ENCODE measurements around the gene PABPC1L.
A peak's percentile ranks its signal among the peaks of the same experiment; 100 is the strongest.

The PABPC1L gene

DNA sequence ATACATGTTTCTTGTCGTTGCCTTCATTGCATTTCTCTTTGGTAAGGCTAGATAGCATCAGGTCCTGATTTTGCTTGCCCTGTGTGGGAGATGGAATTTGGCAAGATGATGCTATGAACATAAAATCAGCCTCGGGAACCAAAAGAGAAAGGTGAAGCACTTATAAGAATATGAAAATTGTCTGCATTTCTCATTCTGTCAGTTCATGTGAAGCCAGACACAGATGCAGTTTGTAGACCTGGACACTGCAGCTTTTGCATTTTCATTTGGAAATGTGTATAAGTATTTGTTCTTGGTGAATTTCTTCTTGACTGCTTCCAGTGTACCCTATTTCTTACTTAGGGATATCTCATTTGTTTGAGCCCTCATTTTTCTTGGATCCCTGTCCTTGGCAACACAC is 23.0 kb upstream of the PABPC1L start:
- Mint-ChIP-seq H3K27ac (peak overlapping the region; percentile 94), H3K27me3 (no peaks in the 10 kb centered on the region), H3K4me1 (peaks cover 60% of the 10 kb centered on the region), H3K9me3 (no peaks in the 10 kb centered on the region), H3K4me3 (peak overlapping the region; percentile 95), H3K36me3 (peaks cover 49% of the 10 kb centered on the region)
- DNase-seq: no peak
- CTCF ChIA-PET: no interaction called here

DNA sequence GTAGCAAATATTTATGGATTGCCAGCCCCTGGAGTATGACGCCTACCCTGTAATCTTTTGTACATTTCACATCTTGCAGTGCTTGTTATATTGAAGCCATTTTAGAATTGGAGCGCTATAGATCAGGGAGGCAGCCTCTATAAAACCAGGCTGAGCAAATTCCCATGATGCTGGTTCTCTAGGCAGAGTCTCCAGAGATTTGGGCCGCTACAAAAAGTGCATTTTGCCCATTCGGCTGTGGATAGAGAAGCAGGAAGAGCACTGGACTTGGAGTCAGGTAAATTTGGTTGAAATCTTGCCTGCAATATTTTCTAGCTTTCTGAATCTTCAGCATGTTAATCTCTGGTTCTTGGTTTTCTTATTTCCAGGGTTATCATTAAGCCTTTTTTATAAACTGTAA is 22.4 kb upstream of the PABPC1L start:
- no peaks in the 10 kb centered on the region for H3K27me3 Mint-ChIP-seq
- H3K36me3 Mint-ChIP-seq: peaks cover 56% of the 10 kb centered on the region
- peak overlapping the region; percentile 95 for H3K4me3 Mint-ChIP-seq
- CTCF ChIA-PET: interaction anchor here (0.6 to 1.4 kb wide), 3 partner anchors 9 to 142 kb away, joined by 3 to 4 read pairs (median 4); no protein-coding TSS in a partner anchor
- peak overlapping the region; percentile 94 for H3K27ac Mint-ChIP-seq
- H3K4me1 Mint-ChIP-seq: peaks cover 66% of the 10 kb centered on the region
- no peak for DNase-seq
- H3K9me3 Mint-ChIP-seq: no peaks in the 10 kb centered on the region

DNA sequence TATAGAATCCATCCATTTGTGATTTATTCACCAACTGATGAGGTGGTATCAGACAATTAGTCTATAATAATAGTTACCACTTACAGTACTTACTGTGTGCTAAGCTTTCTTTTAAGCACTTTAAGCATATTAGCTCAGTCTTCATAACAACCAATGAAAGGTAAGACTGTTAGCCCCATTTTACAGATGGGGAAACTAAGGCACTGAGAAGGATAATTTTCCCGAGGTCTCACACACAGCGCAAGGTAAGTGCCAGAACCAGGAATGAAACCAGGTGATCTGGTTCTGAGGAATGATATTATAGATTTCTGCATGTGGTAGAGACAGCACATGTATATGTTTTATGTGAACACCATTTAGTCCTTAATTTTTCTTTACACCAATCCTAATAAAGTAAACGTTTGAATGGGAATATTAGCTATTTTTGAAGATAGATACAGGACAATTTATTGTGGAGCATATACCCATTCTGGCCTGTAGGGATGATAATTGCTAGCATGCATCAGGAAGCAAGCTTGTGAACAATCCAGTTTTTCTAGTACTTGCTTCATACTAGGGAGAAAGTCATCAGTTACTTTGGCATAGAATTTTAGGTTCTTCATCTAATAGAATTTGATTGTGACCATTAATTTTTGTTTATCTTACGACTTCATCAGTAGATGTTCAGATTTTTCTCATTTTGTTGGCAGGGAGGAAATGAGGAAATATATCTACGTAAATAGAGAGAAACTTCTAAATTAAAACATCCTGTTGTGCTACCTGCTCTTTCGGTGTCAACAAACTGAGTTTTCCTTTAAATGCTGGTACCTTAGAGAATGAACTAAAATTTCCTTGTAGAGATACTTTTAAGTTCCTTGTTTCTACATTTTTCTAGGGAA is 21.4 kb upstream of the PABPC1L start:
- H3K4me3 Mint-ChIP-seq: peak overlapping the region; percentile 95
- CTCF ChIA-PET: interaction anchor here (0.6 to 2.0 kb wide), 12 partner anchors 8 to 141 kb away, joined by 3 to 7 read pairs (median 4); partner anchors contain the start of genes PABPC1L and STK4
- no peak for DNase-seq
- no peaks in the 10 kb centered on the region for H3K9me3 Mint-ChIP-seq
- H3K36me3 Mint-ChIP-seq: peaks cover 60% of the 10 kb centered on the region
- peak overlapping the region; percentile 81 for H3K27ac Mint-ChIP-seq
- H3K4me1 Mint-ChIP-seq: peaks cover 70% of the 10 kb centered on the region
- H3K27me3 Mint-ChIP-seq: no peaks in the 10 kb centered on the region

DNA sequence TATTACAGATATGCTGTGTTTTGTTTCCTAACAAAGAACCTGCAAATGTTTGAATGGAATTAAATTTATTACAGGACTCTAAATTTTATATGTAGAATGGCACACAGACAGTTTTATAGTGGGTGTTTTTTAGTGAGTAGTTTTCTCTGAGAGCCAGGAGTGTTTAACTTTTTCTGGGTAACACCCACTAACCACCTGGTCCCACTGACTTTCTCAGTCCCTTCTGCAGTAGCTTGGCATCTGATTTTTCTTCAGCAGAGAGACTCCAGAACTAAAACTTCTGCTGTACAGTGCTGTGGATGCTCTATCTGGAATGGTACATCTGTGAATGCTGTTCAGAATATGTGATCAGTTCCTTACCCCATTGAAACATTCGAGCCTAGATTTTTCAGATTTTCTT is 18.0 kb upstream of the PABPC1L start:
- no peaks in the 10 kb centered on the region for H3K27me3 Mint-ChIP-seq
- H3K4me3 Mint-ChIP-seq: no peak overlapping the region
- H3K36me3 Mint-ChIP-seq: peaks cover 74% of the 10 kb centered on the region
- no peaks in the 10 kb centered on the region for H3K9me3 Mint-ChIP-seq
- H3K4me1 Mint-ChIP-seq: peaks cover 83% of the 10 kb centered on the region
- CTCF ChIA-PET: no interaction called here
- peak overlapping the region; percentile 50 for H3K27ac Mint-ChIP-seq
- DNase-seq: no peak

DNA sequence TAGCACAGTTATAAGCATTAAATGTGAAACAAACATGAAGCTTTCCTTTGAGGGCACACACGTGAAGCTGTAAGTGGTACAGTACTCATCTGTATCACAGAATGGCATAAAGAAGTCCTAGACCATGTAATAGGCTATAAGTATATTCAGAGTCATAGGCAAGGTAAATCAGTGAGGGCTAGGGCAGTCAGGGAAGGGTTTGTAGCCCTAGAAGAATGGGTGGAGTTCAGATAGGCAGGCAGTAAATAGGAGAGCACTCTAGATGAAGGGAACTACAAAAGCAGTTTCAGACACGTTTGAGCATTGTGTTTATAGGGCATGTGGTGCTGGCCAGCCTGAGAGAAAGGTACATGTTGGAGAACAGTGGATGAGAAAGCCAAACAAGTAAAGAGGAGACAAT is 14.9 kb upstream of the PABPC1L start:
- no peaks in the 10 kb centered on the region for H3K9me3 Mint-ChIP-seq
- no peak overlapping the region for H3K4me3 Mint-ChIP-seq
- H3K27me3 Mint-ChIP-seq: no peaks in the 10 kb centered on the region
- peaks cover 61% of the 10 kb centered on the region for H3K36me3 Mint-ChIP-seq
- H3K4me1 Mint-ChIP-seq: peaks cover 77% of the 10 kb centered on the region
- CTCF ChIA-PET: no interaction called here
- no peak overlapping the region for H3K27ac Mint-ChIP-seq
- DNase-seq: no peak

DNA sequence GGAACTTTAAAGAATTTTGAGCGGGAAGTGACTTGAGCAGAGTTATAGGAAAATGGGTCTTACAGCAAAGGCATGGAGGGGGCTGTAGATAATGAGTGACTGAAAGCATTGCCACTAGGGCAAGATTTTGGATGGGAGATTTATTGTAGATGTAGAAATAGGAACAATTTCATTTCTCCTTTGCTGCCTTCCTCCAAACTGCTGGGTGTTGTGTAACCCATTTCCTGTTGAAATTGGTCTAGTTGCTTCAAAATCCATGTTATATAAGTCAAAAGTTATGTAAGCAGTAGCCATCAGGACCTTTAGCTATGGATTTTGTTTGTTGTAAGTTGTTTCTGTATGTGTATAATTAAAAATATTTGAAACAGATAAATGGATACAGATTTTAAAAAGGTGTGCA is 13.3 kb upstream of the PABPC1L start:
- H3K27me3 Mint-ChIP-seq: no peaks in the 10 kb centered on the region
- H3K9me3 Mint-ChIP-seq: no peaks in the 10 kb centered on the region
- DNase-seq: no peak
- peaks cover 79% of the 10 kb centered on the region for H3K4me1 Mint-ChIP-seq
- CTCF ChIA-PET: interaction anchor here (1.3 to 1.5 kb wide), 2 partner anchors 7 to 9 kb away, joined by 3 to 4 read pairs; no protein-coding TSS in a partner anchor
- H3K36me3 Mint-ChIP-seq: peaks cover 65% of the 10 kb centered on the region
- peak overlapping the region; percentile 49 for H3K27ac Mint-ChIP-seq
- no peak overlapping the region for H3K4me3 Mint-ChIP-seq

DNA sequence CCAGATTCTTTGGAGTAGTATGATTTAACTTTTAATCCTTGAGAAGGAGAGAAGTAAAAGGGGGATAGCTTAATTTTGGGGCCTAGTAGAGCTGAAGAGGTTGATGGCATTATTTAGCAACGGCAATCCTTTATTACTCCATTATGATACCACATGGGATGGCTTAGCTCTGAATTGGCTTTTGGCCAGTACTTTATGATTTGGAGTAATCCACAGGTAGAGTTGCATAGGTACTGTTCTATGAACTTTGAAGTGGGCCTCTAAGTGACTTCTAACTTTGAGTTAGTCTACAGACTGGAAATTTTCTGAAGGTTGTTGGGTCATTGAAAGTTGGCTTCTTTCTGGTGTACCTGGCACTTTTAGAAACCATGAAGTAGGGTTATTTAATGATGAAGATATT is 12.7 kb upstream of the PABPC1L start:
- no peaks in the 10 kb centered on the region for H3K27me3 Mint-ChIP-seq
- peaks cover 73% of the 10 kb centered on the region for H3K4me1 Mint-ChIP-seq
- H3K9me3 Mint-ChIP-seq: no peaks in the 10 kb centered on the region
- H3K27ac Mint-ChIP-seq: no peak overlapping the region
- no peak overlapping the region for H3K4me3 Mint-ChIP-seq
- CTCF ChIA-PET: interaction anchor here (1.3 to 1.5 kb wide), 2 partner anchors 8 to 9 kb away, joined by 3 to 4 read pairs; no protein-coding TSS in a partner anchor
- no peak for DNase-seq
- peaks cover 64% of the 10 kb centered on the region for H3K36me3 Mint-ChIP-seq

DNA sequence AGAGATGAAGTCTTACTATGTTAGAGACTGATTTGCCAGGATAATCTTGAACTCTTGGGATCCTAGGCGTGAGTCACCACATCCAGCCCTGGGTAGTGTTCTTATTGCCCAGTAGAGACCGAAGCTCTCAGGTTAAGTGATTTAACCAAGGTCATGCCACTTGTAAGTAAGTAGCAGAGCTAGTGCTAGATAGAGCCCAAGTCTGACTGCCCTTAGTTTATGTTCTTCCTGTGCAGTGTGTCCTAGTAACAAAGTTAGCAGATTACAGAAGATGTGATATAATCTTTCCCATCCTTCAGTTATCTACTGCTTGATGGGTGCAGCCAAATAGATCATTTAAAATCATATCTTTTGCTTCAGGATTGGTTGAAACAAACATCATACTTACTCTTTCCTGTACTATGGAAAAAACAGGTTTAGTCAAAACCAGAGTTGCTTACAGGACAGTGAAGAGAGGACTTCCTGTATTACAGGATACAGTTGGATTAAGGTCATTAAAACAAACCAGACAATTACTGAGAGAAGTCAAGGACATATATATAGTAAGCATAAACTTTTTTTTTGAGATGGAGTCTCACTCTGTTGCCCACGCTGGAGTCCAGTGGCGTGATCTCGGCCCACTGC is 9.5 kb upstream of the PABPC1L start:
- no peaks in the 10 kb centered on the region for H3K27me3 Mint-ChIP-seq
- no peak overlapping the region for H3K4me3 Mint-ChIP-seq
- H3K27ac Mint-ChIP-seq: peak overlapping the region; percentile 78
- no peaks in the 10 kb centered on the region for H3K9me3 Mint-ChIP-seq
- no peak for DNase-seq
- CTCF ChIA-PET: interaction anchor here (1.8 kb wide), 1 partner anchor 12 kb away, joined by 4 read pairs; no protein-coding TSS in a partner anchor
- H3K36me3 Mint-ChIP-seq: peaks cover 68% of the 10 kb centered on the region
- peaks cover 51% of the 10 kb centered on the region for H3K4me1 Mint-ChIP-seq

DNA sequence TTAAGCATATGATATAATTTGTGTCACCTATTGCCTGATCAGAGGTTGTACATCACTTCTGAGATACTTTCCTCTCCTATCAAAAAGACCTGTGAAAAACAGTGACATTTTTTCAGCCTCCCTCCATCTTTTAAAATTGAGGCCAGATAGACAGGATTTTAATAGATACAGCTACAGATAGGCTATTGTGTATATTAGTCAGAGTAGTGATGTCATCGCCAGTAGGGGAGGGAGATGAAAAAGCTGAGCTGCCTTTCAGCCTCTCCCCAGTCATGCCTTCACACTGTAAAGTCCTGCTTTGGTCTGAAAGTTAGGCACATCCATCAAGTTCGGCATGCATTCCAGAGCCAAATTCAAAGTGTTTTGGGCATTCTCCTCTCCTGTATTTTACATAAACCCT is 7.9 kb upstream of the PABPC1L start:
- Mint-ChIP-seq H3K27ac (no peak overlapping the region), H3K4me3 (no peak overlapping the region), H3K9me3 (no peaks in the 10 kb centered on the region), H3K36me3 (peaks cover 68% of the 10 kb centered on the region), H3K4me1 (peaks cover 36% of the 10 kb centered on the region), H3K27me3 (no peaks in the 10 kb centered on the region)
- no peak for DNase-seq
- CTCF ChIA-PET: no interaction called here

DNA sequence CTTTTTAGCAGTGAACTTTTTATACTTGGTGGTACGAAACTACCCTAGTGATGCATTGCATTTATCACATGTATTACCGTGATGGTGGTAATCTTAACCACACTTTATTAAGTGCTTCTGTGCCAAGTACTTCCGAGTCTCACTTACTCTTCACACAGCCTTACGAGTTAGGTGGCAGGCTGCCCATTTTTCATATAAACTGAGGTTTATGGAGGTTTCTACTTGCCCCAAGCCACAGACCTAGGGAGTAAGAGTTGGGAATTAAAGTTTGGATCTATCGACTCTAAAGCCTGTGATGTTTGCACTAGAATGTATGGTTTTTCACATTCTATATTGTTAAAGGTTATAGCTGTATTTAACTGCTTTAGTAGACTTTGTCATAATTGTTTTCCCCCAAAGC is 5.5 kb upstream of the PABPC1L start:
- Mint-ChIP-seq H3K9me3 (no peaks in the 10 kb centered on the region), H3K36me3 (peaks cover 70% of the 10 kb centered on the region), H3K27ac (no peak overlapping the region), H3K4me3 (no peak overlapping the region), H3K27me3 (no peaks in the 10 kb centered on the region), H3K4me1 (peaks cover 25% of the 10 kb centered on the region)
- CTCF ChIA-PET: no interaction called here
- no peak for DNase-seq

DNA sequence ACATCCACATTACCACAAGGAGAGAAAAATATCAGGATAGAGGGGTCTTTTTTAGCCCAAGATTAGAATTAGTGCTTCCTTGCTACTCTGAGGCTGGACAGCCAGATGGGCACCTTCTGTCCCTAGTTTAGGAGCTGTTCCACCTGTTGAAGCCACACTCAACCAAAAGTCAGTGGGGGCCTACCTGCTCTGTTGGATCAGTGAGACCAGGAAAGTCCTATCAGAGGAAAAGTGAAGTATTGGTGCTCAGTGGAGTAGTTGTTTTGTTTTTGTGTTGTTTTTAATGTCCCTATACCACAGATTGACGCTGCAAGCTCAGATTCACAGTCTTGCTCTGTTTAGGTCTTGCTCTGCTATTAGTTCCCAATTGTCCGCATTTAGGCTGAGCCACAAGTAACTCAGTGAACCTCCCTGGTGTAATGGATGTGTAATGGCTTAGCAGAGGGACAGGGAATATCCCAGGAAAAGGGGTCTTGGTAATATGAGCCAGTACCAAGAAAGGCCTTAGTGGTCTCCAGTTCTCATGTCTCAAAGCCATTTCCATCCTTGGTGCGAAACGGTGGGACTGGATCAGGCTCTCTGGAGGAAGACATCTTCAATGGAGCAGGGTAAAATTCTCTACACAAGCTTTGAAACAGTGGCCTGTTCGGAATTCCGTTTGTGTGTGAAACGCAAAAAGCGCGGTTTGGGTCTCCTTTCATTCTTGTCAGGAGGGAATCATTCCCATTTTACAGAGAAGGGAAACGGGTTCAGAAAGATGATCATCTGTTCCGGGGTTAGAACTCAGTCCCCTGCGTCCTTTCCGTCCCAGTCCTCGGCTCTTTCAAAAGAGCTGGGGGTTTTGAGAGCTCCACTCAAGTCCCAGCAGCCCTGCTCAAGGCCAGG is 631 bp upstream of the PABPC1L start:
- DNase-seq: no peak
- Mint-ChIP-seq H3K36me3 (peaks cover 57% of the 10 kb centered on the region), H3K4me1 (peaks cover 37% of the 10 kb centered on the region), H3K9me3 (no peaks in the 10 kb centered on the region), H3K27ac (peak overlapping the region; percentile 77), H3K4me3 (peak overlapping the region; percentile 88), H3K27me3 (no peaks in the 10 kb centered on the region)
- CTCF ChIA-PET: interaction anchor here (1.5 to 1.9 kb wide), 2 partner anchors 20 to 186 kb away, joined by 4 to 6 read pairs; no protein-coding TSS in a partner anchor

DNA sequence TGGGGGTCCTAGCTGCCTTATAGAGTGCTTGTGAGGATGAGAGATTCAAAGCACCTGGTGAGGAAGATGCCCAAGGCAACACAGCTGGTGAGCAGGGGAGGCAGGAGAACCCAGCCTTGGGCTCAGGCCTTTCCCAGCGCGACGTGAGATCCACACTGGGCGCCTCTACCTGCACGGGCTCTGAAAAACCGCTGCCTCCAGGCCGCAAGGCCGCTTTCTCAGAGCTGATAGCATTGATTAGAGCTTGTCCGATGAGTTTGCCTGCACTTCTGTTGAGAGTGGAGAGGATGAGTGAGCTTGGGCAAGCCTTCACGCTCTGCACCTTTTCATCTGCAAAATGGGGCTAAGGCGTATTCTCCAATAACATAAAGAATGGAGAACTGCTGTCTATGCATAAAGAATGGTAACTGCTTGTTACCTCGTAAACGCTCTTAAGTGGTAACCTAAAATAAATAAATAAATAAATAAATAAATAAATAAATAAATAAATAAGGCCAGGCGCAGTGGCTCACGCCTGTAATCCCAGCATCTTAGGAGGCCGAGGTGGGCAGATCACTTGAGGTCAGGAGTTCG is 916 bp downstream of the PABPC1L start:
- H3K4me1 Mint-ChIP-seq: peaks cover 49% of the 10 kb centered on the region
- H3K9me3 Mint-ChIP-seq: no peaks in the 10 kb centered on the region
- CTCF ChIA-PET: interaction anchor here (0.8 to 1.9 kb wide), 7 partner anchors 22 to 185 kb away, joined by 3 to 6 read pairs (median 3); partner anchors contain the start of gene YWHAB

DNA sequence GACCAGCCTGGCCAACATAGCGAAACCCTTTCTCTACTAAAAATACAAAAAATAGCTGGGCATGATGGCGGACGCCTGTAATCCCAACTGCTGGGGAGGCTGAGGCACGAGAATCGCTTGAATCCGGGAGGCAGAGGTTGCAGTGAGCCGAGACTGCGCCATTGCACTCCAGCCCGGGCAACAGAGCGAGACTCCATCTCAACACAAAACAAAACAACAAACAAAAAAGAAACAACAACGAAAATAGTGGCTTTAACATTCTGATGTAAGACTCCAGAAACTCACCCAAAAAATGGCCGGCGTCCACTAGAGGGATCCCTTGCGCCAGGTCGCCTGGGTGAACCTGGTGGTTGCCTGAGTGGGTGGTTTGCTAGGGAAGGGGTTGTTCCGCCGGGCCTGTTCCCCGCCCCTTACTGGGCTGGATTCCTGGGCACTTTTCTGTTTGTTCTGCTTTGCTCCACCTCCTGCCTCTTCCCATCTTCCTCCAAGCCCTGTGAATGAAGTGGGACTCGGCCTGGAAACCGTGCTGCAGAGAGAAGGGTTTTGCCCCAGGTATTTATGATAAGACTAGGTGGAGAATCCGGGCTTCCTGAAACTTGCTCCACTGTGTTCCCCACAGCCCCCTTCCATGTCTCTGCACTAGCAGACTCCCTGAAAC is 1.5 kb downstream of the PABPC1L start:
- CTCF ChIA-PET: interaction anchor here (0.8 to 1.1 kb wide), 6 partner anchors 26 to 185 kb away, joined by 3 to 4 read pairs (median 3); partner anchors contain the start of gene YWHAB
- Mint-ChIP-seq H3K4me1 (peaks cover 49% of the 10 kb centered on the region), H3K9me3 (no peaks in the 10 kb centered on the region), H3K36me3 (peaks cover 42% of the 10 kb centered on the region), H3K27ac (no peak overlapping the region), H3K27me3 (no peaks in the 10 kb centered on the region), H3K4me3 (peak overlapping the region; percentile 63)
- DNase-seq: peak; percentile 77

More for the DNA sequence above, 916 bp downstream of the PABPC1L start:
- Mint-ChIP-seq H3K27me3 (no peaks in the 10 kb centered on the region), H3K4me3 (peak overlapping the region; percentile 88), H3K36me3 (peaks cover 46% of the 10 kb centered on the region), H3K27ac (peak overlapping the region; percentile 75)
- no peak for DNase-seq

Measured in activated naive CD4-positive, alpha-beta T cell treated with anti-CD3 and anti-CD28 coated beads, Interleukin-2, amount 10 ng/mL, durations not matched to agents 7 days and 5 days (primary cell).